Nucleus accumbens (tissue), 56 donors: ENCODE results near the gene FGF7.
"Not testable (repeated sequence)": the region's sequence is repeated elsewhere in the genome, so short reads cannot be mapped to it uniquely, and the experiment has no call there.

Experiments
- DNase-seq, 56 donors: peaks; one replicate each; lab custom pipeline; 2025; lab: John Stamatoyannopoulos, UW

FGF7 gene

DNA sequence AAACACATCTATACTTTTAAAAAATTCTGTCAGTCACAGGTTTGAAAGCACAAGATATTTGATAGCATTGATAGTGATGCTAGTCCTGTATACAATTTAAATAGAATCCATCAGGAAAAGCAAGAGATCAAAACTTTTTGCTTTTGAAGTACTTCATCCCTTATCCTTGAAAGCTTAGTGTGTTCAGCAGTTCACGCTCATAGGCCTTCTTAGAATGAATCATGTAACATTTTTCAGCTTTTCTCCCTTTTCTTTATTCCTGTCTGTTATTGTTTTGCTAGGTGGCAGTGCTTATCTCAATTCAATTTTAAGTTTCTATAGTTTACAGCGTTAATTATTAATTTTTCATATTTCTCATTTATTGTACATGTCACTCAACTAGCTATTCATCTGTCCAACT lies 69.1 kb downstream of the FGF7 start:
- no peak for DNase-seq

GRCh38 chr15:49492830-49493229 lies 69.8 kb downstream of the FGF7 start:
- no peak for DNase-seq

GRCh38 chr15:49494842-49495241 lies 71.8 kb downstream of the FGF7 start:
- DNase-seq, result no peak

- DNase-seq, result no peak
These were observed 73.1 kb downstream of the FGF7 start for GRCh38 chr15:49495993-49496753.

DNA sequence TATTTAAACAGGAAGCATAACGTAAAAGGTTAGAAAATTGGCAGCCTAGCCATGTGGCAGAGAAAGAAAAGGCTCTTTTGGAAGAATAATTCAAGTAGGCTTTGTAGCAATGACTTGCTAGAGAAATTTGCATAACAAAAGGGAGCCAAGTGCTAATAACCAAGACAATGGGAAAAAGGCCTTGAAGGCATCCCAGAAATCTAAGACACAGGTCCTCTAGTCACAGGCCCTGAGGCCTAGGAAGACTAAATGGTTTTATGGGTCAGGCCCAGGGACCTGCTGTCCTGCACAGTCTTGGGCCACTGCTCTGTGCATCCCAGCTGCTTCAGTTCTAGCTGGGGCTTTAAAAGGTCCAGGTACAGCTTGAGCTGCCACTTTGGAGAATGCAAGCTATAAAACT lies 78.5 kb downstream of the FGF7 start:
- DNase-seq, result no peak

DNA sequence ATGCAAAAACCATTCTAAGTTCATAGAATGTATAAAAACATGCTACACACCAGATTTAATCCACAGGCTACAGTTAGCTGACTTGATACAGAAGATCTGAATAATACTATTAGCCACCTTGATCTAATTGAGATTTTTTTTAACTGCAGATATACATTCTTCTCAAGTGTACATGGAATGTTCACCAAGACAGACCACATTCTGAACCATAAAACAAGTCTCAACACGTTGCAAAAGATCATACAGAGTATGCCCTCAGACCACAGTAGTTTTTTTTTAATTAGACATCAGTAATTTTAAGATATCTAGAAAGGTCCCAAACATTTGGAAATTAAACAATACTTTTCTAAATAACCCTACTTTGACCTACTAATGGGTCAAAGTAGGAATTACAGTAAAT lies 83.3 kb downstream of the FGF7 start:
- DNase-seq, result no peak

- DNase-seq, result no peak
These were observed 84.2 kb downstream of the FGF7 start for GRCh38 chr15:49507261-49507660.

DNA sequence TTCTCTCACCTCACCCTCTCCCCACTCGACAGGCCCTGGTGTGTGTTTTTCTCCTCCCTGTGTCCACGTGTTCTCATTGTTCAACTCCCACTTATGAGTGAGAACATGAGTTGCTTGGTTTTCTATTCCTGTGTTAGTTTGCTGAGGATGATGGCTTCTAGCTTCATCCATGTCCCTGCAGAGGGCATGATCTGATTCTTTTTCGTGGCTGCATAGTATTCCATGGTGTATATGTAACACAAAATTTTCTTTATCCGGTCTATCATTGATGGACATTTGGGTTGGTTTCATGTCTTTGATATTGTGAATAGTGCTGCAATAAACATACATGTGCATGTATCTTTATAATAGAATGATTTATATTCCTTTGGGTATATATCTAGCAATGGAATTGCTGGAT lies 89.7 kb downstream of the FGF7 start:
- not testable (repeated sequence) for DNase-seq

GRCh38 chr15:49521802-49522201 lies 98.8 kb downstream of the FGF7 start:
- DNase-seq, result no peak

- DNase-seq, result no peak
These were observed 105.2 kb downstream of the FGF7 start for GRCh38 chr15:49528289-49528688.

DNA sequence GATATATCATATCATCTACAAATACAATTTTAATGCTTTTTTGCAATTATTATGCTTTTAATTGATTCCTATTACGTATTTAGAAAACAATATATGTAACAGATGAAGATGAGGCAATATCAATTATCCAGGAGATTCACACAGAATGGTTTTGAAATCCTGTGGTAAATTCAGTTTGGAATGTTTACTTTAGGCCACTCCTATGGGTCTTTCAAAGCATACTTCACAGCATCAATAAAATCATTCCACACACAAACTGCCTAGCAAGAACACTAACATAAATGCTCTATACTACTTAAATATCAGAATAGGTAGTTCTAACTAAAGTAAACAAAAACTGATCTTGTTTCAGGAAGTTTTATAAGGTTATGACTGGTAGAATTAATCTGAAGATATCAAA lies 107.0 kb downstream of the FGF7 start:
- no peak for DNase-seq
